GM19238 (cell line): ENCODE measurements around the gene FAM90A26.
"Not testable (repeated sequence)": the region's sequence is repeated elsewhere in the genome, so short reads cannot be mapped to it uniquely, and the experiment has no call there.

ENCODE experiments used
- DNase-seq: peaks from one replicate; pipeline ENCODE4 v3.0.0; 2011; ENCODE audit warnings: low spot score; ENCODE audit not compliant: insufficient read length

FAM90A26 gene, protein sequence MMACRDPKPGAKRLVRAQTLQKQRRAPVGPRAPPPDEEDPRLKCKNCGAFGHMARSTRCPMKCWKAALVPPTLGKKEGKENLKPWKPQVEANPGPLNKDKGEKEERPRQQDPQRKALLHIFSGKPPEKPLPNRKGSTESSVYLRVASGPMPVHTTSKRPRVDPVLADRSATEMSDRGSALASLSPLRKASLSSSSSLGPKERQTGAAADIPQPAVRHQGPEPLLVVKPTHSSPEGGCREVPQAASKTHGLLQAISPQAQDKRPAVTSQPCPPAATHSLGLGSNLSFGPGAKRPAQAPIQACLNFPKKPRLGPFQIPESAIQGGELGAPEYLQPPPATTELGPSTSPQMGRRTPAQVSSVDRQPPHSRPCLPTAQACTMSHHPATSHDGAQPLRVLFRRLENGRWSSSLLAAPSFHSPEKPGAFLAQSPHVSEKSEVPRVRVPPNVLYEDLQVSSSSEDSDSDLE

DNA sequence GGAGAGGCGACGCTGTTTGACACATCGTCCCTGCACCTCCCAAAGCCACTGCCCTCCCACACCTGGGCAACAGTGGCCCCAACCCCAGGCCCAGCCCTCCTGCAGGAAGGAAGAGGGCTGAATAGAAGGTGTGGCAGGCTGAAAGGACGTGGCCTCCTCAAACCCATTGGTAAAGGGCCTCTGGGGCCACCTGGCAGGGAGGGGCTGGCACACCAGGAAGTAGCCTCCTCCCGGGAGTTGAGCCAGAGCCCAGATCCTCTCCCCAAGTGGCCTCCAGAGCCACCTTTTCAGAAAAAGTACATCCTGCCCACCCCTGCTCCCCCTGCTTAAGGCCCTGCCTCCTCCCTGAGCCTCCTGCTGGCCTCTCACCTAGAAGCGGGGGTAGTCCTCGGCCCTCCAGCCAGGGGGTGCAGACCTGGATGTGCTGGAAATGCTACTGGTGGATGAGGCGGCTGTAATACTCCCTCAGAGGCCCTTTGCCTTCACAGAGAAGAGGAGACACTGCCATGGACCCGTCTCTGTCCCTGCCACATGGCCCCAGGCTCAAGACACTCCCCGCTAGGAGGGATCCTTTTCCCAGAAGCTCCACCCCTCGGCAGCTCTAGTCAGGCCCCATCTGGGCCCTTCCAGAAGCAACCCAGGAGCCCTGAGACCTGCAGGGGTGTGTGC lies at the start of gene FAM90A26:
Gene FAM90A26, plus strand, starts transcription at position 619 of the 669 bp plus-strand sequence. CDS start 2,764 bp downstream, outside the sequence.
- DNase-seq = not testable (repeated sequence)

DNA sequence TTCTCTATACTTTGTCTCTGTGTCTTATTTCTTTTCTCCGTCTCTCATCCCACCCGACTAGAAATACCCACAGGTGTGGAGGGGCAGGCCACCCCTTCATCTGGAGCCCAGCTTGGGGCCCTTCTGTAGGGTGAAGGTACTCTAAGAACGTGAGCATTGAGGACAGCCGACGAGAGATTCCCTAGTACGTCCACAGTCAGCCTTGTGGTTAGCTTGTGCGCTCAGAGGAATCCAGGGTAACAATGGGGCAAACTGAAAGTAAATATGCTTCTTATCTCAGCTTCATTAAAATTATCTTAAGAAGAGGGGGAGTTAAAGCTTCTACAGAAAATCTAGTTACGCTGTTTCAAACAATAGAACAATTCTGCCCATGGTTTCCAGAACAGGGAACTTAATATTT lies 47.5 kb upstream of the FAM90A26 start:
- not testable (repeated sequence) for DNase-seq

DNA sequence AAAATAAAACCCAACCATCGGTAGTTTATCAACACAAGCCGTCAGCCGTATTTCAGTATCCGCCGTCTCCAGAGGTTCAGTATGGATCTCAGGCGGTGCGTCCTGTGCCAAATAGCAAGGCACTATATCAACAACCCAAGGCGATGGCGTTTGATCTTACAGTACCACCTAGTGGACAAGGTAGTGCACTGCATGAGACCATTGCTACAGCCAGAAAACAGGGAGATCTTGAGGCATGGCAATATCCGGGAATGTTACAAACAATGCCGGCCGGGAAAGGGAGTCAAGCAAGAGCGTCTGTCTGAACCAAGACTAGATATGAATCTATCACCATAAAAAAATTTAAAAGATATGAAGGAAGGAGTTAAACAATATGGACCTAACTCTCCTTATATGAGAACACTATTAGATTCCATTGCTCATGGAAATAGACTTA lies 46.6 kb upstream of the FAM90A26 start:
- DNase-seq = not testable (repeated sequence)

DNA sequence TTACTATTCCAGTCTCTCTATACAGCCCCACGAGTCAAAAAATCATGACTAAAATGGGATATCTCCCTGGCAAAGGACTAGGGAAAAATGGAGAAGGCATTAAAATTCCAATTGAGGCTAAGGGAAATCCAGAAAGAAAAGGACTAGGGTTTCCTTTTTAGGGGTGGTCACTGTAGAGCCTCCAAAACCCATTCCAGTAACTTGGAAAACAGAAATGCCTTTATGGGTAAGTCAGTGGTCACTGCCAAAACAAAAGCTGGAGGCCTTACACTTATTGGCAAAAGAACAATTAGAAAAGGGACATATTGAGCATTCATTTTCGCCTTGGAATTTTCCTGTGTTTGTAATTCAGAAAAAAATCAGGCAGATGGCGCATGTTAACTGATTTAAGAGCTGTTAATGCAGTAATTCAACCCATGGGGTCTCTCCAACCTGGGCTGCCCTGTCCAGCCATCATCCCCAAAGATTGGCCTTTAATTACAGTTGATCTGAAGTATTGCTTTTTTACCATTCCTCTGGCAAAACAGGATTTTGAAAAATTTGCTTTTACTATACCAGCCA lies 44.5 kb upstream of the FAM90A26 start:
- not testable (repeated sequence) for DNase-seq

DNA sequence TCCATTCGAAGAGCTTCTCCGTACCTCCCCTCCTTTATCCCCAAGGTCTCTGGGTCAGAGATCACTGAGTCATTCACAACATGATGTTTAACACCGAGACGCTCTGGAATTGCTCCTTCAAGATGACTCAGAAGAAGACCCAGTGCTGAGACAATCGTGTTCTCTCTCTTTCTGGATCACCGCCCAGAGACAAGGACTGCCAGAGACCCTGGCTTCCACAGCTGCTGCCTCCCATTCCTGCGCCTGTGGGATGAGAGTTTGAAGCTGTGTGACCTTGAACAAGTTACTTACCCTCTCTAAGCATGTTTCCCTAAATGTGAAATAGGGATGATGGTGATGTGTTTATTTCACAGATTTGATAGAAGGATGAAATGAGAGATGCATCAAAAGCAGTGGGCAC lies 38.8 kb upstream of the FAM90A26 start:
- not testable (repeated sequence) for DNase-seq

DNA sequence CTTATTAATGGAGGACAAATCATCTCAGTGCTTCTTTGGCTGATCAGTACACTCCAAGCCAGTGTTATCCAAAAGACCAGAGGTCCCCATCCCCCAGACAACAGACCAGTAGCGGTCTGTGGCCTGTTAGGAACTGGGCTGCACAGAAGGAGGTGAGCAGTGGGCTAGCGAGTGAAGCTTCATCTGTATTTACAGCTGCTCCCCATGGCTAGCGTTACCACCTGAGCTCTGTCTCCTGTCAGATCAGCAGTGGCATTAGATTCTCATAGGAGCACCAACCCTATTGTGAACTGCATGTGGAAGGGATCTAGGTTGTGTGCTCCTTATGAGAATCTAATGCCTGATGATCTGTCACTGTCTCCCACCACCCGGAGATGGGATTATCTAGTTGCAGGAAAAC lies 37.4 kb upstream of the FAM90A26 start:
- not testable (repeated sequence) for DNase-seq

DNA sequence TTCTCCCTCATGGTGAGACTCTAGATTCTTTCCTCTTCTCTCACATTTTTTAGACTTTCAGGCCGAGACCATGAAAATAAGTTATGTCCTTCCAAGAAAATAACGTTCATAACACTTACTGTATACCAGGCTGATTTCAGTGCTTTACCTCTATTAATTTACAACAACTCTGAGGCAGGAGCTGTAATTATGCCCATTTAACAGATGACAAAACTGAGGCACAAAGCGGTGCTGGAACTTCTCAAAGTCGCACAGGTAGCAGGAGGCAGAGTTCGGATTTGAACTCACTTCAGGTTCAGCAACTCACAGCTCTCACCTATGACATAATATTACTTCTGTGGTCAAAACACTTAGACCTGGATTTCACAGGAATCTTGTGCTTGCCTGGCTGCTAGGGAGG lies 36.2 kb upstream of the FAM90A26 start:
- not testable (repeated sequence) for DNase-seq

DNA sequence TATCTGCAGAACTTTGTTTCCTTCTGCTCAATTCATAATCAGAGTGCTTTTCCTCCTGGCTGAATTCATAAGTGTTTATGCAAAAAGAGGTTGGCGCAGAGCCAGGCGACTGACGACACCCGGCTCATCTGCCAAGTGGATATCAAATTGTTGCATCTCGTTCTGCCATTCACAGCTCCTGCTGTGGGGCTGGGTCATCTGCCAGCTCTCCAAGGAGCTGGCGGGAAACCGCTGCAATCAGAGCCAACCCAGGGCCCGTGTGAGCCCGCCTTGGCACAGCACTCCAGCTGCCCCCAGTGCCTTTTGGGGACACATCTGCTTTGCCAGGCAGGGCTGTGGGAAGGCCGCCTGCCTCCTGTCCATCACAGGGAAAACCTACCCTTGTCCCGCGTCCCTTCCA lies 35.7 kb upstream of the FAM90A26 start:
- not testable (repeated sequence) for DNase-seq

DNA sequence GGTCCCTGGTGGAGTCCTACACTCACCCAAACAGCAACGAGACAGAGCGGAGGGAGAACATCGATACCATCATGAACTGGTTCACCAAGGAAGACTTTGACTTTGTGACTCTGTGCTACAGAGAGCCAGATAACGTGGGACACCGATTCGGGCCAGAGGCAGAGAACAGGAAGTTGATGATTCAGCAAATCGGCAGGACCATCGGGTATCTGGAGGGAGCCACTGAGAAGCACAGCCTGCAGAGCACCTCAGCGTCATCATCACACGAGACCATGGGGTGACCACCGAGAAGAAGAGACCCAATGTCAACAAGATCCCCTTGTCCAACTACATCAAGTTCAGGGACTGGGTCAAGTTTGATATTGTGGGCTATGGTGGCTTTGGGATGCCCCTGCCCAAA lies 29.2 kb upstream of the FAM90A26 start:
- DNase-seq = not testable (repeated sequence)

DNA sequence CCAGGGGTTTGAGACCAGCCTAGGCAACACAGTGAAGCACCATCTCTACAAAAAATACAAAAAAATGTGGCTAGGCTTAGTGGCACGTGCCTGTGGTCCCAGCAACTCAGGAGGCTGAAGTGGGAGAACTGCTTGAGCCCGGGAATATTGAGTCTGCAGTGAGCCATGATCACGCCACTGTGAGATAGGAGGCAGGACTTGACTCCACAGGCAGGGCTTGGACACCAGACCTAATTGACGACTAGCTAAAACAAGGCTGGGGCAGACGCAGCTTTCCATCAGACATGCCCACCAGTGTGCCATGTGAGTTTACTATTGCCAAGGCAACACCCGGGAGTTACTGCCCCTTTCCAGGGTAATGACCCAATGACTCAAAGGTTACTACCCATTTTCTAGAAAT lies 27.4 kb upstream of the FAM90A26 start:
- not testable (repeated sequence) for DNase-seq

DNA sequence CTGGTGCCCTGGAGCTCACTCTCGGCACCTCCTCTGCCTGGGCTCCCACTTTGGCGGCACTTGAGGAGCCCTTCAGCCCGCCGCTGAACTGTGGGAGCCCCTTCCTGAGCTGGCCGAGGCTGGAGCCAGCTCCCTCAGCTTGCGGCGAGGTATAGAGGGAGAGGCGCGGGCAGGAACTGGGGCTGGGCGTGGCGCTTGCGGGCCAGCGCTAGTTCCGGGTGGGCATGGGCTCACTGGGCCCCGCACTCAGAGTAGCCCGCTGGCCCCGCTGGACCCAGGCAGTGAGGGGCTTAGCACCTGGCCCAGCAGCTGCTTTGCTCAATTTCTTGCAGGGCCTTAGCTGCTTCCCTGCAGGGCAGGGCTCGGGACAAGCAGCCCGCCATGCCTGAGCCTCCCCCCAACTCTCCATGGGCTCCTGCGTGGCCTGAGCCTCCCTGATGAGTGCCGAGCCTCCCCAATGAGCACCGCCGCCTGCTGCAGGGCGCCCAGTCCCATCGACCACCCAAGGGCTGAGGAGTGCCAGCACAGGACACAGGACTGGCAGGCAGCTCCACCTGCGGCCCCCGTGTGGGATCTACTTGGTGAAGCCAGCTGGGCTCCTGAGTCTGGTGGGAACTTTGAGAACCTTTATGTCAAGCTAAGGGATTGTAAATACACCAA lies 26.7 kb upstream of the FAM90A26 start:
- no peak for DNase-seq

DNA sequence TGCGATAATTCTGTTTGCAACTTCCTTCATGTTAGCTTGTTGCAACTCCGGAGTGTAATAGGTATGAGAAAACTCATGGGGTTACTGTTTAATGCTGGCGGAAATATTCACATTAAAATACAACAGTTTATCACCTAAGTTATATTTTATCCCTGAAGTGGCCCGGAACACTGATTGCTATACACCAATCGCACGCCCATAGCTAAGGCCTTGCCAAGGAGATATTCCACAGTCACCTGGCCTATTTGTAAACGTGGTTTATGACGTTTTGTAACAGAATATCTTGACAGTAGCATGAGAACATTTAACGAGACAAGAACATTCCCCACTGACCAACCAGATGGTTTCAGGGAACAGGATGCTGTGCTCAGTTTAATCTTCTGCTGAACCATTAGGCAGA lies 23.2 kb upstream of the FAM90A26 start:
- DNase-seq = no peak

DNA sequence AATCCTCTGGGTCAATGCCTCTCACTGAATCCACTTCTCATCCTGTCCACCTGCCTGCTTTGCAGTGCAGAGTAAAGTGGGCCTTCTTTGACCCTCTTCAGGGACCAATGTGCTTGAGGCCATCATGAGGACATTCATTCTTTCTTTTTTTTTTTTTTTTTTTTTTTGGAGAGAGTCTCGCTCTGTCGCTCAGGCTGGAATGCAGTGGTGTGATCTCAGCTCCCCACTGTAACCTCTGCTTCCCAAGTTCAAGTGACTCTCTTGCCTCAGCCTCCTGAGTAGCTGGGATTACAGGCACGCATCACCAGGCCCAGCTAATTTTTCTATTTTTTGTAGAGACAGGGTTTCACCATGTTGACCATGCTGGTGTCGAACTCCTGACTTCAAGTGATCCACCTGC lies 22.8 kb upstream of the FAM90A26 start:
- not testable (repeated sequence) for DNase-seq

DNA sequence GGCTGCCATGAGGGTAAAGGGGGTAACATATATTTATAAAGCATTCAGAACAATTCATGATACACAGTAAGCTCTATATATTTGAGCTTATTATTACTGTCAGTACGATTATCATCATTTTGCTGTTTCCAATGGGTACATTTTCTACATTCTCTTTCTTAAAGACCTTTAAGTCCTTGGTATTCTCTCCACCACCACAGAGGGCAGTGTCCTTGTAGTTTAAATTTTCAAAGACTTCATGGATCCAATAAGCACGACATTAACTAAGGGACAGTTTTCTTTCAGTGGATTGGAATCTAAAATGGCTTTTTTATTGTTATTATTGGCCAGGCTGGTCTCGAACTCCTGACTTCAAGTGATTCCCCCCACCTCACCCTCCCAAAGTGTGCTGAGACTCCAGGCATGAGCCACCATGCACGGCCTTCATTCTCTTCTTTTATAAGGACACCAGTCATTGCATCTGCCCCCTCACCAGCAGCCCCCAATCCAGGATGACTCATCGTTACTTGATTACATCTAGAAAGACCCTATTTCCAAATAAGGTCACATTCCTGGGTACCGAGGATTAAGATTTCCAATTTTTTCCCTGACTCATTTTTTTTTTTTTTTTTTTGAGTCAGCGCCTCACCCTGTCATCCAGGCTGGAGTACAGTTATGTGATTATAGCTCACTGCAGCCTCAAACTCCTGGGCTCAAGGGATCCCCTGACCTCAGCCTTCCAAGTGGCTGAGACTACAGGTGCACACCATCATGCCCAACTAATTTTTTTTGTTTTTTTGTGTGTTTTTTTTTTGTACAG lies 21.4 kb upstream of the FAM90A26 start:
- not testable (repeated sequence) for DNase-seq

DNA sequence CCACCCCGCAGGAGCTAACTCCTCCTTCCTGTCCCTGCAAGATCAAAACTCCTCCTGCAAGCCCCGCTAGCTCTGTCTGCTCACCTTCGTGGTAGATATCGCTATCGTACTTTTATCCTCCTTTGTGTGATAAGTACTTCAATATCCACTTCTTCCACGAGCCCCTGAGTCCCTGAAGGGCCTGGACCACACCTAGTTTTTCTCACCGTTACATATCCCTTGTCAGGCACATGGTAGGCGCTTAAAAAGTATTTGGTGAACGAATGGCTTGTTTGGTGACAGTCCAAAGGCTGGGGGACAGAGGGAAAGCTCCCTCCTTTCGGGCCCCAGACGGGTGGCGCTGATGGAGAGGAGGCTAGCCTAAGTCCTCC lies 18.4 kb upstream of the FAM90A26 start:
- not testable (repeated sequence) for DNase-seq

DNA sequence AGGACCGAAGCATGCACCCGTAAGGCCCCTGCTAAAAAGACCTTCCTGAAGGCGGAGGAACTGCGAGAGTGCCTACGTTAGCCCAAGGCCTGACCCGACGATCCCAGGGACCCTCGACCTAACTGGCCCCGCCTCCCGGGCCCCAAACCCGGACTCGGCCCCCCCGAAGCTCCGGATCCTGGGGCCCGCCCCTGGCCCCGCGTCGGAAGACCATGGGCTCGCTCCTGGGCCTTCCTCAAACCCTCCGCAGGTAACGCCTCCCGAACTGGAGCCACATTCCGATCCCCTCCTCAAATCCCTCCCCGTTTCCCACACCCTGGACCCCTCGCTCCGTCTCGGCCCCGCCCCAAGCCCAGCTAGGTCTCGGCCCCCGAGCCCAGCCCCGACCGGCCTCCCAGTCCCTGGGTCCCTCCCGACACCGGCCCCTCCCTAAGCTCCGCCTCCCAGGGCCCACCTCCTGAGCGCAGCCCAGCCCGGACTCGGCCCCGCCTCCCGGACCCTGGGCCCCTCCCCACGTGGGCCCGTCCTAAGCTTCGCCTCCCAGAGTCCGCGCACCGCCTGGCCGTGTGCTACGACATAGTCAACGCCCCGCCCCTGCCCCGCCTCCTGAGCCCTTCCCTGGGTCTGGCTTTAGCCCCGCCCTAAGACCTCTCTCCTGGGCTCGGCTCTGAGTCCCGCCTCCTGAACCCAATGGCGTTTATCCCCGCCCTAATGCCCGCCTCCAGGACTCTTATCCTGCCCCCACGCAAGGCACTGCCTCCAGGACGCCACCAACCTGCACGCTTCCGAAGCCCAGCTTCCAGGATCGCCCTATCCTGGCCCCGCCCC lies 17.8 kb upstream of the FAM90A26 start:
- not testable (repeated sequence) for DNase-seq

DNA sequence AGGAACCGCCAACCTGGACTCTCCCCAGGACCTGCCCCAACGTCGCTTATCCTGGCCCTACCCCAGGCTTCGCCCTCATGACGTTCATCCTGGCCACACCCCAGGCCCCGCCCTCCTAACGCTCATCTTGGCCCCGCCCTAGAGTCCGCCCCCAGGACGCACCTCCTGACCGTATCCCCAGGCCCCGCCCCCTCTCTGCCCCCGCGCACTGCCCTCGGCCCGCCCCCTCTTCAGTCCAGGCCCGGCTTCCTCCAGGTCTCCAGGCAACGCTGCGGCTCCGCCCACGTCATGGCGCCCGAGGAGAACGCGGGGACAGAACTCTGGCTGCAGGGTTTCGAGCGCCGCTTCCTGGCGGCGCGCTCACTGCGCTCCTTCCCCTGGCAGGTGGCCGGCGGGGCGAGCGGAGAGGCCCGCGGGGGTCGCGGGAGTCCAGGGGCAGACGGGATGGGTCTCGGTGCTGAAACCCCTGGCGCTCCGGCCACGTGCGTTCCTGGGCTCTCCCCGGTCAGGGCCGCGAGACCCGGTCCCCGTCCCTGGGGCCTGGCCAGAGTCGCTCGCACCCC lies 17.1 kb upstream of the FAM90A26 start:
- not testable (repeated sequence) for DNase-seq

DNA sequence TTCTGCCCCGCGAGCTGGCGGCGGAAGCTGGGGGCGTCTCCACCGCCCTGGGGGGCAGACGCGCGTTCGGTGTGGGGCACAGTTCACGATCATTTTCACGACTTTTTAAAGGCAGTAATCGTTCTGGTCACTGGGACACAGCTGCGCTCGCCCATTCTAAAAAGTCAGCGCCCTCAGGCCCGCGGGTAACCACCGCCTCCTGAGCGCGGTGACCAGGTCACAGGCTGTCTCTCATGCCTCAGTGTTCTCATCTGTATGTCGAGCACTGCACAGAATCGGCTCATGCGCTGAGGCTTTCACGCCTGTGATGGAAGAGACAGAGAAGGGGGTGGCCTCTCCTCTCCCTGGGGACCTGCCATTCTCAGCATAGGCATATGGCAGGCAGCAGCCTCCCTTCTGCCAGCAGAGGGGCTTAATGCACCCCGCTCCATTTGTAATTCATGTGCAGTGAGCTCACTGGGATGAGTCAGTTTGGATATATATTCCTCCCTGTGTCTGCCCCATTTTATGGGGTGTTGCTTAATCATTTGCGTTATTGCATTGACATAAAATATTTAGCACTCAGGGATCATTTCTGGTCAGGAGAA lies 16.5 kb upstream of the FAM90A26 start:
- DNase-seq = not testable (repeated sequence)
